Mucosa of descending colon (tissue), 3 donors: ENCODE data around the gene UIMC1. TPM values are rescaled to one million over a fixed set of nuclear protein-coding genes. Genes with fewer than 3 reads are reported as not detected.

ENCODE experiments used
- ATAC-seq: fragments of 200-7000 bp; cut with Tn5 transposase; one replicate; pipeline ENCODE4 v1.9.1; 2020; ENCODE audit warnings: mild to moderate bottlenecking, moderate library complexity
- DNase-seq, 3 donors: peaks; one replicate each; pipeline ENCODE4 v3.0.0-alpha.2; 2020
- H3K36me3 ChIP-seq: fragments of 200-600 bp; one replicate; pipeline ENCODE4 v1.8.0; 2021; ENCODE audit warnings: low read depth, mild to moderate bottlenecking
- H3K4me1 ChIP-seq: fragments of 200-600 bp; one replicate; pipeline ENCODE4 v1.8.0; 2021; ENCODE audit warnings: low read depth, mild to moderate bottlenecking
- H3K4me3 ChIP-seq: fragments of 200-600 bp; one replicate; pipeline ENCODE4 v1.8.0; 2021; ENCODE audit warnings: mild to moderate bottlenecking
- H3K9me3 ChIP-seq: fragments of 200-600 bp; one replicate; pipeline ENCODE4 v1.8.0; 2021; ENCODE audit warnings: mild to moderate bottlenecking
- CTCF ChIP-seq: fragments of 200-600 bp; IDR thresholded peaks from one replicate; pipeline ENCODE4 v1.8.0; 2022; ENCODE audit warnings: antibody characterized with exemption, mild to moderate bottlenecking
- intact Hi-C, 2 donors: fragments of 100-400 bp; cut with DNase I in 1 of 2; cut with micrococcal nuclease in 1 of 2; formaldehyde crosslinking; loops; one replicate each; pipeline versions ENCODE4 v1.11.0 to v1.11.1; 2022; cut with DNase I, micrococcal nuclease
- total RNA-seq, 3 donors: library from RNA; stranded (reverse); fragmentation: NEBNext Ultra II Directional in 2 of 3; extraction: Animal tissue kit (Norgen Biotek cat#: 25700) in 2 of 3; gene quantifications; one replicate each; pipeline versions ENCODE4 v1.2.1 to v1.2.4, GENCODE V29; 2021 to 2023
- donor health status: DM: no; HTN: no; CAD: no; lungs with moderate emphysema.
- donor health status: DM: no; HTN: no; CAD: no.
- donor health status: DM: no; HTN: yes; CAD: no.

Gene UIMC1
- total RNA-seq, 3 donors from 2014 or later: 30.7 to 57.8 (median 33.3) TPM

- DNase-seq (no peak), ATAC-seq (no peak)
- Histone ChIP-seq H3K4me3 (no peak overlapping the region), H3K36me3 (no peaks in the 10 kb centered on the region), H3K9me3 (peaks cover 4% of the 10 kb centered on the region), H3K4me1 (no peaks in the 10 kb centered on the region)
- TF ChIP-seq CTCF: no peak
- intact Hi-C loops: no loop called here
Observed at GRCh38 chr5:177029498-177029897, 22.9 kb upstream of the UIMC1 start.

GRCh38 chr5:177027665-177028064, 21.1 kb upstream of the UIMC1 start:
- DNase-seq (no peak), ATAC-seq (no peak)
- no peaks in the 10 kb centered on the region for H3K36me3 ChIP-seq
- peaks cover 4% of the 10 kb centered on the region for H3K9me3 ChIP-seq
- H3K4me1 ChIP-seq: peaks cover 6% of the 10 kb centered on the region
- intact Hi-C loops: no loop called here
- no peak for TF ChIP-seq CTCF
- H3K4me3 ChIP-seq: no peak overlapping the region

- no peak for ATAC-seq
- intact Hi-C loops: no loop called here
- no peak for TF ChIP-seq CTCF
- Histone ChIP-seq H3K4me3 (no peak overlapping the region), H3K9me3 (no peaks in the 10 kb centered on the region), H3K36me3 (no peaks in the 10 kb centered on the region), H3K4me1 (peaks cover 6% of the 10 kb centered on the region)
- no peak for DNase-seq
Observed at GRCh38 chr5:177025101-177025601, 18.6 kb upstream of the UIMC1 start.

GRCh38 chr5:177024559-177024958, 18.0 kb upstream of the UIMC1 start:
- H3K9me3 ChIP-seq: no peaks in the 10 kb centered on the region
- H3K4me3 ChIP-seq: no peak overlapping the region
- no peak for DNase-seq
- H3K36me3 ChIP-seq: no peaks in the 10 kb centered on the region
- TF ChIP-seq CTCF: no peak
- intact Hi-C loops: no loop called here
- peaks cover 6% of the 10 kb centered on the region for H3K4me1 ChIP-seq
- peak; percentile 15 for ATAC-seq

- TF ChIP-seq CTCF: no peak
- peak overlapping the region; percentile 73 for H3K4me3 ChIP-seq
- intact Hi-C loops: no loop called here
- DNase-seq: no peak
- H3K9me3 ChIP-seq: no peaks in the 10 kb centered on the region
- peak; percentile 22 for ATAC-seq
- H3K4me1 ChIP-seq: peaks cover 6% of the 10 kb centered on the region
- no peaks in the 10 kb centered on the region for H3K36me3 ChIP-seq
Observed at GRCh38 chr5:177023303-177023664, 16.7 kb upstream of the UIMC1 start.
